AG04449 (cell line): ENCODE data around the gene SPIRE1.

ENCODE experiments used
- CTCF ChIA-PET: fragments of 350-600 bp; formaldehyde crosslinking; extraction: SDS; loops from one replicate; lab custom pipeline; 2021; ENCODE audit warnings: antibody characterized with exemption; lab: Yijun Ruan, JAX
- POLR2A ChIA-PET: fragments of 400-600, 350-600 bp; formaldehyde crosslinking; extraction: SDS; loops from one replicate; lab custom pipeline; 2020; ENCODE audit warnings: antibody characterized with exemption, inconsistent platforms; lab: Yijun Ruan, JAX
- DNase-seq: peaks from one replicate; pipeline ENCODE4 v3.0.0-alpha.2; 2010; ENCODE audit warnings: low read depth, low spot score
- H3K4me3 ChIP-seq: 2 replicates; pipeline ENCODE4 v1.5.1; 2011; ENCODE audit warnings: low read depth, mild to moderate bottlenecking, control low read depth, low read length
- TF ChIP-seq, protein P1 (sequence below): IDR thresholded peaks from one replicate; pipeline ENCODE4 v1.5.1; 2011; ENCODE audit warnings: mild to moderate bottlenecking, moderate library complexity, low read length, control low read depth, inconsistent platforms; ENCODE audit not compliant: insufficient read depth; ENCODE audit errors: missing control alignments

The SPIRE1 gene

DNA sequence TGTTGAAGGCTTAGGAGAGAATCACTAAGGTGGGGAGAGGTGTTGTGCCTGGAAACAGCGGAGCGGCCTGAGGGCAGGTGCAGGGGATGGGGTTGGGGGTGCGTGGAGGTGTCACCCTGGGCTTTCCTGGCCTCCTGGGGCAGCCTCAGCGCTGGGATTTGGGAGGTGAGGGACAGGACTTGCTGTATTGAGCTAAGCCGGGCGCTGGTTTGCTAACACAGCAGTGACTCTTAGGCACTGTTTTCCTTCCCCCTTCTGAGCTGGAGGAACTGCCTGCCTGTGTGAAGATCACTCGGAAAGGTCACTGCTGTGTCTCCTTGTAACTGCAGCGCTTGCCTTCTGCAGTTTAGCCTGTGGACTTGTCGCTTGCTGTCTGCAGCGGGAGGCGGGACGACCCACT is 229.0 kb downstream of the SPIRE1 start:
- no peak for DNase-seq
- CTCF ChIA-PET: interaction anchor here (1.3 kb wide), 1 partner anchor 11 kb away, joined by 4 read pairs; no protein-coding TSS in a partner anchor
- TF ChIP-seq, protein P1, sequence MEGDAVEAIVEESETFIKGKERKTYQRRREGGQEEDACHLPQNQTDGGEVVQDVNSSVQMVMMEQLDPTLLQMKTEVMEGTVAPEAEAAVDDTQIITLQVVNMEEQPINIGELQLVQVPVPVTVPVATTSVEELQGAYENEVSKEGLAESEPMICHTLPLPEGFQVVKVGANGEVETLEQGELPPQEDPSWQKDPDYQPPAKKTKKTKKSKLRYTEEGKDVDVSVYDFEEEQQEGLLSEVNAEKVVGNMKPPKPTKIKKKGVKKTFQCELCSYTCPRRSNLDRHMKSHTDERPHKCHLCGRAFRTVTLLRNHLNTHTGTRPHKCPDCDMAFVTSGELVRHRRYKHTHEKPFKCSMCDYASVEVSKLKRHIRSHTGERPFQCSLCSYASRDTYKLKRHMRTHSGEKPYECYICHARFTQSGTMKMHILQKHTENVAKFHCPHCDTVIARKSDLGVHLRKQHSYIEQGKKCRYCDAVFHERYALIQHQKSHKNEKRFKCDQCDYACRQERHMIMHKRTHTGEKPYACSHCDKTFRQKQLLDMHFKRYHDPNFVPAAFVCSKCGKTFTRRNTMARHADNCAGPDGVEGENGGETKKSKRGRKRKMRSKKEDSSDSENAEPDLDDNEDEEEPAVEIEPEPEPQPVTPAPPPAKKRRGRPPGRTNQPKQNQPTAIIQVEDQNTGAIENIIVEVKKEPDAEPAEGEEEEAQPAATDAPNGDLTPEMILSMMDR: no peak
- H3K4me3 ChIP-seq: no peak overlapping the region
- POLR2A ChIA-PET: interaction anchor here (1.9 kb wide), 1 partner anchor 9 kb away, joined by 5 read pairs; no protein-coding TSS in a partner anchor

DNA sequence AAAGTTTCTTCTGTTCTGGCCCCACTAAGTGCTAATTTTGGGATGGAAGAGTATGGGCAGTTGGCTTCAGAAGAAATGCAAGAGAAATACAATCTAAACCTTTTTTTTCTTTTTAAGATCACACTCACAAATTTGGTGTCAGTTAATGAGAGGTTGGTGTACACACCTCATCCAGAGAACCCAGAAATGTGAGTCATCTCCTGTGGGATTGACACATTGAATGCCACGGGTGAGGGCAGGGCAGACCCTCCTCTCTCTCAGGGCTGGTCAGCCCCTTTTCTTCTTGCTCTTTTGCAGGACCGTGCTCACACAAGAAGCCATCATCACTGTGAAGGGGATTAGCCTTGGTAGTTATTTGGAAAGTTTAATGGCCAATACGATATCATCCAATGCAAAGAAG is 231.0 kb downstream of the SPIRE1 start:
- no peak for DNase-seq
- CTCF ChIA-PET: no interaction called here
- POLR2A ChIA-PET: no interaction called here

DNA sequence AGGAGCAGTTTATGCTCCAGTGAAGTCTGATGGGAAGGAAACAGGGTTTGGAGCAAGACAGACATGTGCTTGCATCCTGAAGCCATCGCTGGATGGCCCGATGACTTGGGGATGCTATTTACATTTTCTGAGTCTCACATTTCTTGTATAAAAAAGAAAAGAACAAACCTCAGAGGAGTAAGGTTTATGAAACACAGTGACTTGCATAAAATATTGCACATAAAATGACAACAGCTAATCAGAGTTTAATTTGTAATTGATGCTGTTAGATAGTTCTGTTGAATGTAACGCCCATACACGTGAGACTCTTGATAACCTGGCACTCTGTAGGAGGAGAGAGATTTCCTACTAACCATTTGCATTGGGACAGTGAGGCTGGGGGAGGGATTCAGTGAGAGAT is 233.7 kb downstream of the SPIRE1 start:
- H3K4me3 ChIP-seq: no peak overlapping the region
- POLR2A ChIA-PET: interaction anchor here (1.6 kb wide), 1 partner anchor 16 kb away, joined by 5 read pairs; the partner anchor contains the start of gene PRELID3A
- CTCF ChIA-PET: interaction anchor here (1.3 to 3.6 kb wide), 3 partner anchors 15 to 239 kb away, joined by 3 to 16 read pairs (median 3); no protein-coding TSS in a partner anchor
- DNase-seq: no peak
- TF ChIP-seq, protein P1: no peak

More for the DNA sequence above, 231.0 kb downstream of the SPIRE1 start:
- H3K4me3 ChIP-seq: no peak overlapping the region
- TF ChIP-seq, protein P1: no peak

DNA sequence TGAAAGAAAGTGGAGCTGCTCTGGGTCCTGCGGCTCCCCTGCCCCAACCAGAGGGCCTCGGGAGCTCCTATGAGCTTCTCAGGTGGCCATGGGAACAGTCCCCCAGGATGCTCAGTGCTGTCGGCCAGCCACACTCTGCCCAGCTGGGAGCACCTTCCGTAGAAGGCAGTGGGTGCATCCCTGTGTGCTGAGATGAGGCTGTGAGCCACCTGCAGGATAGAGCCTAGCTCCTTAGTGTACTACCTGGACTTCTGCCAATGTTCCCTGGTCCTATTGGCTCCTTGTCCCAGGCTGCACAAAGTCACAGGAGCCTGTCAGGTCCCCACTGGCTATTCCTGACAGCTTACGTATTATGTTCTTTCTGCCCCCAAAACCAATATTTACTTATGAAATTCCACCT is 234.1 kb downstream of the SPIRE1 start:
- TF ChIP-seq, protein P1: no peak
- POLR2A ChIA-PET: no interaction called here
- CTCF ChIA-PET: interaction anchor here (1.3 to 3.6 kb wide), 4 partner anchors 11 to 239 kb away, joined by 3 to 16 read pairs (median 4); no protein-coding TSS in a partner anchor
- no peak for DNase-seq
- H3K4me3 ChIP-seq: no peak overlapping the region

DNA sequence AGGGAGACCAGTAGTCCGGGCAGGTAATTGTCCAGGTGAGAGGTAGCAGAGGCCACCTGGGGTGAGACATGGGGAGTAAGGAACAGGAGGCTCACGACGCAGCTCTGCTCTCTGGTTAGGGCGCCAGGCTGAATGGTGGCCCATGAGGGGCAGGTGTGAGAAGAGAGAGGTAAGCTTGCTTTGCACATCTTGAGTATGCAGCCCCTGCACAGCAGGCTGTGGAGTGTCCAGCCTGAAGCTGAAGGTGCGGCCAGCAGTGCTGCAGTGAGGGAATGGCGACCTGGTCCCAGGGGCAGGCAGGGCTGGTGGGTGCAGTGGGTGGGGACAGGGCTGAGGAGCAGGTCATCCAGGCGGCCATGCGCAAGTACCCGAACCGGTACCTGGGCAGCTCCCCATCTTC is 234.5 kb downstream of the SPIRE1 start:
- ChIA-PET POLR2A (interaction anchor here (1.1 kb wide), 1 partner anchor 16 kb away, joined by 3 read pairs; the partner anchor contains the start of gene PRELID3A), CTCF (interaction anchor here (1.3 to 3.6 kb wide), 4 partner anchors 11 to 240 kb away, joined by 3 to 16 read pairs (median 4); no protein-coding TSS in a partner anchor)
- DNase-seq: no peak
- no peak overlapping the region for H3K4me3 ChIP-seq
- TF ChIP-seq, protein P1: no peak

DNA sequence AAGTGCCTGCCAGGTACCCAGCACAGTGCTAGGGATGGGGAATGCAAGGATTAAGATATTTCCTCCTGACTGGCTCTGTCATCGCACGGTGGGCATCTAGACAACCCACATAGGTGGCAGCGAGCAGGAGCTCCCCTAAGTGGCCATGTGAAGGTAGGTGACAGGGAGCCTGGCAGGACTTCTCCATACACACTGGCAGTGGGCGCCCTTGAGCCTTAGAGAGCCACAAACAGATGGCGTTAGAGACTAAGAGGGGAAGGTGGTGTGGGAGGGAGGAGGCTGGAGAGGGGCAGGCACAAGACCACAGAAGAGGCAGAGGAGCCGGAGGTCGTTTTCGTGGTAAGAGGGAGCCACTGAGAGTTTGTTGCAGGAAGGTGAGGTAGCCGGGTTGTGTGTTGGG is 235.0 kb downstream of the SPIRE1 start:
- TF ChIP-seq, protein P1: no peak
- no peak overlapping the region for H3K4me3 ChIP-seq
- CTCF ChIA-PET: interaction anchor here (1.3 to 3.6 kb wide), 4 partner anchors 12 to 240 kb away, joined by 3 to 16 read pairs (median 4); no protein-coding TSS in a partner anchor
- POLR2A ChIA-PET: interaction anchor here (1.1 kb wide), 1 partner anchor 15 kb away, joined by 3 read pairs; the partner anchor contains the start of gene PRELID3A
- no peak for DNase-seq
